A549 (cell line): Measurements from ENCODE around the gene PLD5.

ENCODE experiments used
- CEBPB ChIP-seq, 2 experiments: fragments of >200 bp in 1 of 2; sonication (Bioruptor Twin) in 1 of 2; formaldehyde crosslinking in 1 of 2; IDR thresholded peaks; 2 replicates each; pipeline ENCODE4 v1.6.1; 2012 to 2016
- EP300 ChIP-seq, 2 experiments: fragments of >200 bp; sonication (Bioruptor Twin); formaldehyde crosslinking; IDR thresholded peaks; 2 replicates in 1 of 2; 3 replicates in 1 of 2; pipeline ENCODE4 v1.6.1; 2016 to 2017
- MAFK ChIP-seq: fragments of 450-650 bp; IDR thresholded peaks from 2 replicates; pipeline ENCODE4 v1.6.1; 2014; ENCODE audit not compliant: partially characterized antibody
- MAZ ChIP-seq: fragments of 150-350 bp; IDR thresholded peaks from 2 replicates; pipeline ENCODE4 v1.6.1; 2014; ENCODE audit warnings: antibody characterized with exemption, low read depth, low read length, borderline replicate concordance
- POLR2A ChIP-seq: IDR thresholded peaks from 2 replicates; pipeline ENCODE4 v1.6.1; 2012; ENCODE audit warnings: mild to moderate bottlenecking, low read length
- RNF2 ChIP-seq: fragments of 200-600 bp; sonication (generic); IDR thresholded peaks from 2 replicates; pipeline ENCODE4 v1.6.1; 2016; ENCODE audit warnings: low read depth, mild to moderate bottlenecking, antibody characterized with exemption, moderate library complexity, borderline replicate concordance
- TF ChIP-seq, protein P1 (sequence below): fragments of >200 bp; sonication (Bioruptor Twin); formaldehyde crosslinking; IDR thresholded peaks from 3 replicates; pipeline ENCODE4 v1.5.1; 2016
- TF ChIP-seq, protein P2 (sequence below): fragments of 450-650 bp; IDR thresholded peaks from 2 replicates; pipeline ENCODE4 v1.6.1; 2014; ENCODE audit warnings: antibody characterized with exemption
- TF ChIP-seq, protein P3 (sequence below): fragments of 200-600 bp; sonication (generic); IDR thresholded peaks from 2 replicates; pipeline ENCODE4 v1.6.1; 2016; ENCODE audit warnings: antibody characterized with exemption, mild to moderate bottlenecking, moderate library complexity
- TF ChIP-seq, protein P4 (sequence below): fragments of 150-350 bp; IDR thresholded peaks from 2 replicates; pipeline ENCODE4 v1.6.1; 2014; ENCODE audit warnings: low read depth, mild to moderate bottlenecking, low read length
- TF ChIP-seq, protein P5 (sequence below): fragments of 250-450 bp; sonication (Bioruptor Pico); IDR thresholded peaks from 2 replicates; pipeline ENCODE4 v1.5.0; 2021; ENCODE audit warnings: mild to moderate bottlenecking, moderate library complexity, borderline replicate concordance

DNA sequence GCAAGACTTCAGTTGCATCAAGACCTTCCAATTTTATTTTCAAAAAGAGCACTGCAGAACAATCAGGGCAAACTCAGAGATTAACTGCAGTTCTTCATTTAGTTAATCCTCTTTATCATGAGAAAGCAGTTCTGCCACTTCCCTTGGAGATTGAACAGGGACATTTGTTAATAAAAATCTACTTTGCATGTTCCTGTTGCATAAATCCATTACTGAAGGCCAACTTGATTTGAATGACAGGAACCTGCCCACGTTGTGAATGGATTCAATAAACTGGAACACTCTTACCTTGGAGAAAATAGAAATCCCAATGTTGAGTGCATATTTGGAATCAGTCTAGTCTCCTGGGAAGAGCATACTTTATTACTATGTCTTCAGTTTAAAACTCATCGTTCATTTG lies 19.6 kb upstream of the PLD5 start:
- TF ChIP-seq, protein P1, sequence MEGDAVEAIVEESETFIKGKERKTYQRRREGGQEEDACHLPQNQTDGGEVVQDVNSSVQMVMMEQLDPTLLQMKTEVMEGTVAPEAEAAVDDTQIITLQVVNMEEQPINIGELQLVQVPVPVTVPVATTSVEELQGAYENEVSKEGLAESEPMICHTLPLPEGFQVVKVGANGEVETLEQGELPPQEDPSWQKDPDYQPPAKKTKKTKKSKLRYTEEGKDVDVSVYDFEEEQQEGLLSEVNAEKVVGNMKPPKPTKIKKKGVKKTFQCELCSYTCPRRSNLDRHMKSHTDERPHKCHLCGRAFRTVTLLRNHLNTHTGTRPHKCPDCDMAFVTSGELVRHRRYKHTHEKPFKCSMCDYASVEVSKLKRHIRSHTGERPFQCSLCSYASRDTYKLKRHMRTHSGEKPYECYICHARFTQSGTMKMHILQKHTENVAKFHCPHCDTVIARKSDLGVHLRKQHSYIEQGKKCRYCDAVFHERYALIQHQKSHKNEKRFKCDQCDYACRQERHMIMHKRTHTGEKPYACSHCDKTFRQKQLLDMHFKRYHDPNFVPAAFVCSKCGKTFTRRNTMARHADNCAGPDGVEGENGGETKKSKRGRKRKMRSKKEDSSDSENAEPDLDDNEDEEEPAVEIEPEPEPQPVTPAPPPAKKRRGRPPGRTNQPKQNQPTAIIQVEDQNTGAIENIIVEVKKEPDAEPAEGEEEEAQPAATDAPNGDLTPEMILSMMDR, result no peak
- TF ChIP-seq CEBPB (IDR thresholded peaks at IDR 0.05) (no peak), EP300 (IDR thresholded peaks at IDR 0.05) (no peak), MAZ (no peak), RNF2 (no peak), POLR2A (no peak), MAFK (no peak)
- TF ChIP-seq, protein P2, sequence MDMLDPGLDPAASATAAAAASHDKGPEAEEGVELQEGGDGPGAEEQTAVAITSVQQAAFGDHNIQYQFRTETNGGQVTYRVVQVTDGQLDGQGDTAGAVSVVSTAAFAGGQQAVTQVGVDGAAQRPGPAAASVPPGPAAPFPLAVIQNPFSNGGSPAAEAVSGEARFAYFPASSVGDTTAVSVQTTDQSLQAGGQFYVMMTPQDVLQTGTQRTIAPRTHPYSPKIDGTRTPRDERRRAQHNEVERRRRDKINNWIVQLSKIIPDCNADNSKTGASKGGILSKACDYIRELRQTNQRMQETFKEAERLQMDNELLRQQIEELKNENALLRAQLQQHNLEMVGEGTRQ, result no peak
- TF ChIP-seq, protein P3, sequence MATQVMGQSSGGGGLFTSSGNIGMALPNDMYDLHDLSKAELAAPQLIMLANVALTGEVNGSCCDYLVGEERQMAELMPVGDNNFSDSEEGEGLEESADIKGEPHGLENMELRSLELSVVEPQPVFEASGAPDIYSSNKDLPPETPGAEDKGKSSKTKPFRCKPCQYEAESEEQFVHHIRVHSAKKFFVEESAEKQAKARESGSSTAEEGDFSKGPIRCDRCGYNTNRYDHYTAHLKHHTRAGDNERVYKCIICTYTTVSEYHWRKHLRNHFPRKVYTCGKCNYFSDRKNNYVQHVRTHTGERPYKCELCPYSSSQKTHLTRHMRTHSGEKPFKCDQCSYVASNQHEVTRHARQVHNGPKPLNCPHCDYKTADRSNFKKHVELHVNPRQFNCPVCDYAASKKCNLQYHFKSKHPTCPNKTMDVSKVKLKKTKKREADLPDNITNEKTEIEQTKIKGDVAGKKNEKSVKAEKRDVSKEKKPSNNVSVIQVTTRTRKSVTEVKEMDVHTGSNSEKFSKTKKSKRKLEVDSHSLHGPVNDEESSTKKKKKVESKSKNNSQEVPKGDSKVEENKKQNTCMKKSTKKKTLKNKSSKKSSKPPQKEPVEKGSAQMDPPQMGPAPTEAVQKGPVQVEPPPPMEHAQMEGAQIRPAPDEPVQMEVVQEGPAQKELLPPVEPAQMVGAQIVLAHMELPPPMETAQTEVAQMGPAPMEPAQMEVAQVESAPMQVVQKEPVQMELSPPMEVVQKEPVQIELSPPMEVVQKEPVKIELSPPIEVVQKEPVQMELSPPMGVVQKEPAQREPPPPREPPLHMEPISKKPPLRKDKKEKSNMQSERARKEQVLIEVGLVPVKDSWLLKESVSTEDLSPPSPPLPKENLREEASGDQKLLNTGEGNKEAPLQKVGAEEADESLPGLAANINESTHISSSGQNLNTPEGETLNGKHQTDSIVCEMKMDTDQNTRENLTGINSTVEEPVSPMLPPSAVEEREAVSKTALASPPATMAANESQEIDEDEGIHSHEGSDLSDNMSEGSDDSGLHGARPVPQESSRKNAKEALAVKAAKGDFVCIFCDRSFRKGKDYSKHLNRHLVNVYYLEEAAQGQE, result no peak
- TF ChIP-seq, protein P4, sequence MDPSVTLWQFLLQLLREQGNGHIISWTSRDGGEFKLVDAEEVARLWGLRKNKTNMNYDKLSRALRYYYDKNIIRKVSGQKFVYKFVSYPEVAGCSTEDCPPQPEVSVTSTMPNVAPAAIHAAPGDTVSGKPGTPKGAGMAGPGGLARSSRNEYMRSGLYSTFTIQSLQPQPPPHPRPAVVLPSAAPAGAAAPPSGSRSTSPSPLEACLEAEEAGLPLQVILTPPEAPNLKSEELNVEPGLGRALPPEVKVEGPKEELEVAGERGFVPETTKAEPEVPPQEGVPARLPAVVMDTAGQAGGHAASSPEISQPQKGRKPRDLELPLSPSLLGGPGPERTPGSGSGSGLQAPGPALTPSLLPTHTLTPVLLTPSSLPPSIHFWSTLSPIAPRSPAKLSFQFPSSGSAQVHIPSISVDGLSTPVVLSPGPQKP, result no peak
- TF ChIP-seq, protein P5, sequence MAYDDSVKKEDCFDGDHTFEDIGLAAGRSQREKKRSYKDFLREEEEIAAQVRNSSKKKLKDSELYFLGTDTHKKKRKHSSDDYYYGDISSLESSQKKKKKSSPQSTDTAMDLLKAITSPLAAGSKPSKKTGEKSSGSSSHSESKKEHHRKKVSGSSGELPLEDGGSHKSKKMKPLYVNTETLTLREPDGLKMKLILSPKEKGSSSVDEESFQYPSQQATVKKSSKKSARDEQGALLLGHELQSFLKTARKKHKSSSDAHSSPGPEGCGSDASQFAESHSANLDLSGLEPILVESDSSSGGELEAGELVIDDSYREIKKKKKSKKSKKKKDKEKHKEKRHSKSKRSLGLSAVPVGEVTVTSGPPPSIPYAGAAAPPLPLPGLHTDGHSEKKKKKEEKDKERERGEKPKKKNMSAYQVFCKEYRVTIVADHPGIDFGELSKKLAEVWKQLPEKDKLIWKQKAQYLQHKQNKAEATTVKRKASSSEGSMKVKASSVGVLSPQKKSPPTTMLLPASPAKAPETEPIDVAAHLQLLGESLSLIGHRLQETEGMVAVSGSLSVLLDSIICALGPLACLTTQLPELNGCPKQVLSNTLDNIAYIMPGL (CRISPR knock-in tag), result no peak
